Body of pancreas (tissue), 4 donors: ENCODE data around the gene D2HGDH. TPM values are rescaled to one million over a fixed set of nuclear protein-coding genes. Genes with fewer than 3 reads are reported as not detected.

Experiments
- ATAC-seq: fragments of 150-250 bp; one replicate; pipeline ENCODE4 v1.9.1; 2016
- DNase-seq, 4 donors: peaks; one replicate each; pipeline ENCODE4 v3.0.0-alpha.2; 2019
- H3K27ac ChIP-seq, 4 donors: fragments of 200-600 bp; sonication (generic); 1 replicate in 3 of 4; 2 replicates in 1 of 4; pipeline versions ENCODE4 v1.5.1 to v1.6.1; 2016 to 2019; ENCODE audit warnings: mild to moderate bottlenecking in 1 of 4, mixed read lengths in 1 of 4, moderate library complexity in 1 of 4
- H3K27me3 ChIP-seq, 2 donors: fragments of 200-600 bp; sonication (generic); one replicate each; pipeline ENCODE4 v1.6.0; 2016; ENCODE audit warnings: mild to moderate bottlenecking in 1 of 2
- H3K36me3 ChIP-seq, 2 donors: fragments of 200-600 bp; sonication (generic); replicated peaks in 1 of 2; 2 replicates each; pipeline ENCODE4 v1.5.1; 2016; ENCODE audit warnings: low read depth in 2 of 2; ENCODE audit not compliant: insufficient read depth in 1 of 2
- H3K4me1 ChIP-seq: fragments of 200-600 bp; sonication (generic); one replicate; pipeline ENCODE4 v1.6.0; 2016
- H3K4me3 ChIP-seq, 2 donors: fragments of 200-600 bp; sonication (generic); 1 replicate in 1 of 2; 2 replicates in 1 of 2; pipeline ENCODE4 v1.5.1; 2016 to 2019
- H3K9me3 ChIP-seq, 3 donors: fragments of 200-600 bp; sonication (generic); 1 replicate in 2 of 3; 2 replicates in 1 of 3; pipeline ENCODE4 v1.5.1; 2016
- CTCF ChIP-seq, 7 experiments: fragments of 450-650 bp in 4 of 7; fragments of 200-600 bp in 3 of 7; sonication (generic) in 3 of 7; IDR thresholded peaks; one replicate each; pipeline ENCODE4 v1.5.1; 2016 to 2019; ENCODE audit warnings: antibody characterized with exemption in 7 of 7
- POLR2A ChIP-seq, 3 donors: fragments of 450-650 bp; IDR thresholded peaks; one replicate each; pipeline ENCODE4 v1.6.1; 2016; ENCODE audit warnings: antibody characterized with exemption in 3 of 3, mild to moderate bottlenecking in 2 of 3
- WGBS, 2 donors: methylation state at CpG; one replicate each; pipeline ENCODE4 v1.1.5; 2017; 5-methylcytosine and 5-hydroxymethylcytosine counted together
- intact Hi-C: fragments of 100-400 bp; cut with DNase I; formaldehyde crosslinking; loops from one replicate; pipeline ENCODE4 v1.15.1; 2023
- total RNA-seq, 2 donors: library from RNA; depleted of rRNA; stranded (reverse); fragments of >200 nt; gene quantifications; one replicate each; pipeline ENCODE4 v1.1.0, GENCODE V29; 2016

D2HGDH gene
- total RNA-seq, 2 donors from 2014 or later = 27.0 to 42.5 TPM

GRCh38 chr2:241794250-241794823, 59.9 kb downstream of the D2HGDH start:
- Histone ChIP-seq H3K9me3 (no peaks in the 10 kb centered on the region), H3K4me3 (no peak overlapping the region), H3K36me3 (no peaks in the 10 kb centered on the region), H3K27me3 (no peaks in the 10 kb centered on the region), H3K27ac (no peak overlapping the region), H3K4me1 (no peaks in the 10 kb centered on the region)
- DNase-seq (no peak), ATAC-seq (no peak)
- TF ChIP-seq CTCF (IDR thresholded peaks at IDR 0.05) (no peak), POLR2A (IDR thresholded peaks at IDR 0.05) (no peak)
- intact Hi-C loops = no loop called here
- 83 to 87% methylated on average over 6 to 10 of the region's 10 CpGs for WGBS, 2 donors

- ATAC-seq (no peak), DNase-seq (no peak)
- H3K27me3 ChIP-seq = no peaks in the 10 kb centered on the region
- H3K4me1 ChIP-seq = no peaks in the 10 kb centered on the region
- 73 to 74% methylated on average over 21 to 30 of the region's 31 CpGs for WGBS, 2 donors
- intact Hi-C loops = no loop called here
- no peak overlapping the region for H3K4me3 ChIP-seq
- no peaks in the 10 kb centered on the region for H3K9me3 ChIP-seq
- no peaks in the 10 kb centered on the region for H3K36me3 ChIP-seq
- no peak overlapping the region for H3K27ac ChIP-seq
- TF ChIP-seq CTCF (IDR thresholded peaks at IDR 0.05) (no peak), POLR2A (IDR thresholded peaks at IDR 0.05) (no peak)
Measured at GRCh38 chr2:241795021-241795999, 60.9 kb downstream of the D2HGDH start.

- DNase-seq (no peak), ATAC-seq (no peak)
- WGBS, 2 donors = 85 to 89% methylated on average over 10 to 13 of the region's 13 CpGs
- Histone ChIP-seq H3K4me1 (no peaks in the 10 kb centered on the region), H3K9me3 (no peaks in the 10 kb centered on the region), H3K4me3 (no peak overlapping the region), H3K36me3 (no peaks in the 10 kb centered on the region), H3K27me3 (no peaks in the 10 kb centered on the region), H3K27ac (no peak overlapping the region)
- no peak for TF ChIP-seq CTCF (IDR thresholded peaks at IDR 0.05)
- no peak for TF ChIP-seq POLR2A (IDR thresholded peaks at IDR 0.05)
- intact Hi-C loops = no loop called here
Measured at GRCh38 chr2:241796209-241796608, 61.8 kb downstream of the D2HGDH start.

- H3K36me3 ChIP-seq = no peaks in the 10 kb centered on the region
- ATAC-seq = no peak
- TF ChIP-seq CTCF (IDR thresholded peaks at IDR 0.05) = no peak
- no peak for TF ChIP-seq POLR2A (IDR thresholded peaks at IDR 0.05)
- H3K27me3 ChIP-seq = no peaks in the 10 kb centered on the region
- no peaks in the 10 kb centered on the region for H3K9me3 ChIP-seq
- no peak overlapping the region for H3K27ac ChIP-seq
- H3K4me1 ChIP-seq = no peaks in the 10 kb centered on the region
- H3K4me3 ChIP-seq = no peak overlapping the region
- 79 to 84% methylated on average over 12 of the region's 13 CpGs for WGBS, 2 donors
- DNase-seq = peak in 1 of 4 donors; percentile 8
- intact Hi-C loops = no loop called here
Measured at GRCh38 chr2:241796610-241797138, 62.2 kb downstream of the D2HGDH start.
